ENCODE data around the gene ITPKB. TPM values are rescaled to one million over a fixed set of nuclear protein-coding genes. Genes with fewer than 3 reads are reported as not detected.

Gene ITPKB
- total RNA-seq, 2 experiments from 2014 or later = 30.7 to 30.8 TPM

- H3K36me3 Mint-ChIP-seq = peaks cover 37% of the 10 kb centered on the region
- peak; percentile 79 for DNase-seq
- H3K4me1 Mint-ChIP-seq = peaks cover 97% of the 10 kb centered on the region
- H3K4me3 Mint-ChIP-seq = peak overlapping the region; percentile 79
- no peaks in the 10 kb centered on the region for H3K27me3 Mint-ChIP-seq
- no peaks in the 10 kb centered on the region for H3K9me3 Mint-ChIP-seq
- H3K27ac Mint-ChIP-seq = peak overlapping the region; percentile 90
Observed at GRCh38 chr1:226679853-226680516, 59.1 kb downstream of the ITPKB start.

GRCh38 chr1:226679262-226679661 lies 59.8 kb downstream of the ITPKB start:
- Mint-ChIP-seq H3K4me1 (peaks cover 95% of the 10 kb centered on the region), H3K36me3 (peaks cover 34% of the 10 kb centered on the region), H3K27me3 (no peaks in the 10 kb centered on the region), H3K27ac (peak overlapping the region; percentile 90), H3K4me3 (peak overlapping the region; percentile 79), H3K9me3 (peaks cover 2% of the 10 kb centered on the region)
- DNase-seq = no peak

DNA sequence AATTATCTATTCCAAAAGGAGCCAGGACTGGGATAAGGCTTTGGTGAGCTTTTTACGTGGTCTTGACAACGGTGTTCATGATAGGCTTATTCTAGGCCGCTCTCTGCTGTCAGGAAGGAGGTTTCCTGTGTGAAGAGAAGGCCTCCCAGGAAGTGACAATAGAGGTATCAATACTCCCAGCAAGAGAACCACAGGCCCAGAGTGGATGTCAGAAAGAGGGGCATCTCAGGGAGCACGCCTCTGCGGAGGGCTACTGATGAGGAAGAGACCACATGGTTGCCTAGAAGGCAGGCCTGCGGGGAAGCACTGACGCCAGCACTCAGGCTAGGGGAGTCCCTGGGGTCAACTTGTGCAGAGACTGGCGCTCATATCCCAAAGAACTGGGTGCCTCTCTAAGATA lies 60.4 kb downstream of the ITPKB start:
- Mint-ChIP-seq H3K27ac (peak overlapping the region; percentile 90), H3K9me3 (peaks cover 2% of the 10 kb centered on the region), H3K36me3 (peaks cover 31% of the 10 kb centered on the region), H3K4me1 (peaks cover 93% of the 10 kb centered on the region), H3K27me3 (no peaks in the 10 kb centered on the region), H3K4me3 (peak overlapping the region; percentile 79)
- peak; percentile 71 for DNase-seq

- Mint-ChIP-seq H3K27ac (peak overlapping the region; percentile 90), H3K36me3 (peaks cover 28% of the 10 kb centered on the region), H3K27me3 (no peaks in the 10 kb centered on the region), H3K9me3 (peaks cover 2% of the 10 kb centered on the region), H3K4me1 (peaks cover 91% of the 10 kb centered on the region), H3K4me3 (peak overlapping the region; percentile 79)
- no peak for DNase-seq
Observed at GRCh38 chr1:226678251-226678650, 60.8 kb downstream of the ITPKB start.

DNA sequence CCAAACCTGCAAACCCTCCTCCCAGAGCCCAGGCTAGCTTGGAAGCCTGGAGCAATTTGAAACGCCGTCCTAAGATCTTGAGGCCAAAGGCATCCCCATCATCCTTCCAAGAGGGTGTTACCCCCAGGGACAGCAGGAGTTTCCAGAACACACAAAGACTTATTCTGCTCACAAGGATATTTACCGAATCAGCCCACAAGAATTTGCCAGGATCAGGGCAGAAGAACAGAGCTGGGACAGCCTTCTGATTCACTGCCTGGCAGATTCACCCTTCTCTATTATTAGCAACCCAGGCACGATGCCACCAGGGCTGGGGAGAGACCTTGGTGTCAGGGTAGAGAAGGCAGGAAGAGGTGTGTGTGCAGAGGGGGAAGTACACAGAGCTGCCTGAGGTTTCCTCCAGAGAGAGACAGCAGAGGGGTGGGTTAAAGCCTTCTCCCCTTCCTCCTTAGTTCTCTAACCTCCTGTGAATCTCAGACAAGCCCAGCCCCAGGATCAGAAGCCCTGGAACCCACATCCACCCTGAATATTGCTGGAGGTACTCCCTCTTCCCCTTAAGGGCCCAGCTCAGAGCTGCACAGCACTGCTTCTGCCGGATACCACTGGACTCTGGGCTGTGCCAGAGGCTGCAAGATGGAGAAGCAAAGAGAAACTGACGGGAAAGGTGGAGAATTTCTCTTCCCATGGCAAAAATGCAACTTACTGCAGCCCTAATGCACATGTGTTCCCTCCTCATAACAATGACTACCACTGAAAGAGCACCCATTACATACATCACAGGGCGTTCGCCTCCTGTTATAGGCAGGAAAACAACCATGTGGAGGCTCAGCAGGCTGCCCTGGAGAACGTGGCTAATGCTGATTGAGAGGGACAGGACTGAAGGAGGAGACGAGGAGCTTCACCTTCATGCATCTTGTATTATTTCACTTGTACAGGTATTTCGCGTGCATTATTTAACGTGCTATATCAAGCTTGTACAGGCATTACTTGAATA lies 61.8 kb downstream of the ITPKB start:
- H3K27me3 Mint-ChIP-seq = no peaks in the 10 kb centered on the region
- H3K9me3 Mint-ChIP-seq = peaks cover 2% of the 10 kb centered on the region
- DNase-seq = peak; percentile 70
- peak overlapping the region; percentile 72 for H3K4me3 Mint-ChIP-seq
- peak overlapping the region; percentile 90 for H3K27ac Mint-ChIP-seq
- H3K4me1 Mint-ChIP-seq = peaks cover 90% of the 10 kb centered on the region
- peaks cover 35% of the 10 kb centered on the region for H3K36me3 Mint-ChIP-seq

DNA sequence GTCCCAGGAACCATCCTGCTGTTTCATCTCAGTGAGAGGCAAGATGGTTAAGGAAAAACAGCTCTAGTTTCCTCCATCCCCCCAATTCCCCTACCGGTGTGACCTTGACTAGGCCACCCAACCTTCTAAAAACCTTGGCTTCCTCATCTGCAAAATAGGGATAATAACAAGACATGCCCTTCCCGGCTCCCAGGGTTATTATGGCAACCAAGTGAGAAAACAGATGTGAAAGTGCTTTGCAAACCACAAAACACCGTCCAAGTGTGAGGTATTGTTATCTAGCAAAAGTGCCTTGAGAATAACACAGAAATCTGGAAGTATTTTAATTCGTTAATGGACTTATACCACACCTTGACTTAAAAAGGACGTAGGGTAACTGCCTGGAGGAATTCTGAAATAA lies 62.7 kb downstream of the ITPKB start:
- Mint-ChIP-seq H3K4me1 (peaks cover 92% of the 10 kb centered on the region), H3K27ac (peak overlapping the region; percentile 90), H3K9me3 (peaks cover 2% of the 10 kb centered on the region), H3K27me3 (no peaks in the 10 kb centered on the region), H3K4me3 (peak overlapping the region; percentile 72), H3K36me3 (peaks cover 44% of the 10 kb centered on the region)
- DNase-seq = no peak

DNA sequence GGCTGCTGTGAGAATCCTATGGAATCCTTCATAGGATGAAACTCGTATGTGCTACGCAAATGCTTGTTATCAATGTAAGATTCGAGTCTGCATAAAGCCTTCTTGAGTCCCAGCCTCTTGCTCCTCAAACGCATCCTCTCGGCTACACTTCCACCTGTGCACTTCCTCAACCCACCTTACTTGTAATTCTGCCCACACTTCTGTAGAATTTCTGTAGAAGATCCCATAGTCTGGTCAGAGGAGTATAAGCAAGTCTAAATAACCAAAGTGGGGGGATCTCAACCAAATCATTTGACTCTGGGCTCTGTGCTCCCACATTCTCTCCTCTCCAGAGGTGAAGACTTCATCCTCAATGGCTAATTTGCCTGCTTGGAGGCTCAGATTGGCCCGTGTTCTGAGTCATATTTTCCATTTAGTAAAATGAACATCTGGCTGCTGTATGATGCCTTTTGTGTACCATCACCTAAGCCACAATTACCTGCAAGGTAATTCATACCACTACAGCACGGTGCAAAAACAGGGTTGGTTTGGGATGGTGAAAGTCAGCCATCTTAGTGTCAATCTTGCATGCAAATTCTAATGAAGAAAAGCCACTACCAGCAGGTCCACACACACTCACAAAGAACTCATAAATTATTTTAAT lies 63.2 kb downstream of the ITPKB start:
- DNase-seq = no peak
- peak overlapping the region; percentile 90 for H3K27ac Mint-ChIP-seq

GRCh38 chr1:226674892-226675714 lies 64.0 kb downstream of the ITPKB start:
- Mint-ChIP-seq H3K9me3 (peaks cover 2% of the 10 kb centered on the region), H3K4me3 (peak overlapping the region; percentile 72), H3K36me3 (peaks cover 46% of the 10 kb centered on the region), H3K4me1 (peaks cover 91% of the 10 kb centered on the region), H3K27me3 (no peaks in the 10 kb centered on the region), H3K27ac (peak overlapping the region; percentile 90)
- DNase-seq = peak; percentile 80

More for the DNA sequence above, 63.2 kb downstream of the ITPKB start:
- H3K4me1 Mint-ChIP-seq = peaks cover 92% of the 10 kb centered on the region
- H3K9me3 Mint-ChIP-seq = peaks cover 2% of the 10 kb centered on the region
- H3K36me3 Mint-ChIP-seq = peaks cover 45% of the 10 kb centered on the region
- no peaks in the 10 kb centered on the region for H3K27me3 Mint-ChIP-seq
- peak overlapping the region; percentile 72 for H3K4me3 Mint-ChIP-seq

- Mint-ChIP-seq H3K9me3 (peaks cover 2% of the 10 kb centered on the region), H3K36me3 (peaks cover 44% of the 10 kb centered on the region), H3K27me3 (no peaks in the 10 kb centered on the region), H3K27ac (peak overlapping the region; percentile 81), H3K4me3 (no peak overlapping the region), H3K4me1 (peaks cover 83% of the 10 kb centered on the region)
- DNase-seq = no peak
Observed at GRCh38 chr1:226672339-226672762, 66.7 kb downstream of the ITPKB start.

DNA sequence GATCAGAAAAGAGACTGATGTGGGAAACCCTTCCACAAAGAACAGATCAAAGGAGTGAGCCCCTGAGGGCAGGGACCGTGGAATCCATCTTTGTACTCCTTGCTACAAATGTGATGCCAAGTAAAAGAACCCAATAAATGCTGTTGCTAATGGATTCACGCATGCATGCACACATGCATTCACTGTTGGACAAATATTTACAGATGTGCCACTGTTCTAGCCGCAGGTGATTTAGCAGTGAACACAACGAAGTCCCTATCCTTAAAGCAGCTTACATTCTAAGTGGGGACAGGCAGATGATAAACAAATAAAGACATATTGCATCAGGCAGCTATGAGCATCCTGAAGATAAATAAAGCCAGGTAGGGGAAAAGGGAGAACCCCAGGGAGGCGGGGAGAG lies 67.8 kb downstream of the ITPKB start:
- Mint-ChIP-seq H3K4me3 (no peak overlapping the region), H3K27me3 (no peaks in the 10 kb centered on the region), H3K4me1 (peaks cover 83% of the 10 kb centered on the region), H3K9me3 (peaks cover 2% of the 10 kb centered on the region), H3K36me3 (peaks cover 46% of the 10 kb centered on the region), H3K27ac (peak overlapping the region; percentile 81)
- no peak for DNase-seq

- no peak for DNase-seq
- peaks cover 48% of the 10 kb centered on the region for H3K36me3 Mint-ChIP-seq
- H3K9me3 Mint-ChIP-seq = peaks cover 2% of the 10 kb centered on the region
- H3K4me1 Mint-ChIP-seq = peaks cover 83% of the 10 kb centered on the region
- no peaks in the 10 kb centered on the region for H3K27me3 Mint-ChIP-seq
- H3K27ac Mint-ChIP-seq = no peak overlapping the region
- no peak overlapping the region for H3K4me3 Mint-ChIP-seq
Observed at GRCh38 chr1:226670073-226670472, 69.0 kb downstream of the ITPKB start.

GRCh38 chr1:226668173-226668560 lies 70.9 kb downstream of the ITPKB start:
- Mint-ChIP-seq H3K4me1 (peaks cover 90% of the 10 kb centered on the region), H3K36me3 (peaks cover 41% of the 10 kb centered on the region), H3K4me3 (no peak overlapping the region), H3K27ac (peak overlapping the region; percentile 63), H3K9me3 (no peaks in the 10 kb centered on the region), H3K27me3 (no peaks in the 10 kb centered on the region)
- no peak for DNase-seq

GRCh38 chr1:226666692-226667091 lies 72.4 kb downstream of the ITPKB start:
- peaks cover 26% of the 10 kb centered on the region for H3K36me3 Mint-ChIP-seq
- no peak for DNase-seq
- peaks cover 89% of the 10 kb centered on the region for H3K4me1 Mint-ChIP-seq
- H3K27me3 Mint-ChIP-seq = no peaks in the 10 kb centered on the region
- no peaks in the 10 kb centered on the region for H3K9me3 Mint-ChIP-seq
- peak overlapping the region; percentile 82 for H3K27ac Mint-ChIP-seq
- H3K4me3 Mint-ChIP-seq = no peak overlapping the region

DNA sequence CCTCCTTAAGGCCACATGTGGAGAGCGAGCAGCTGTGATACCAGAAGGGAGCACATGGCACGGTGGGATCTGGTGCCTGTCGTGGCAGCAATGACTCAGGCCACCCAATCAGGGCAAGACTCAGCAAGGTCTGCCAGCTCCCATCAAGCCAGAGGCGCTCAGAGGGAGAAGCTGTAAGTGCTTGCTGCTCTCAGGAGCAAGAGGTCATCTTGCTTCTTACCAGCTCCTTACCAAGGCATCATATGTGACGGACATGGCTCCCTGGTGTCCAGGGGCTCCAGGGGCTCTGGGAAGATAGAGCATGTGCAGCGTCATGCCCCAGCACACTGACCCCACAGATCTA lies 72.9 kb downstream of the ITPKB start:
- no peak for DNase-seq
- Mint-ChIP-seq H3K9me3 (no peaks in the 10 kb centered on the region), H3K4me3 (peak overlapping the region; percentile 68), H3K36me3 (peaks cover 24% of the 10 kb centered on the region), H3K27me3 (no peaks in the 10 kb centered on the region), H3K4me1 (peaks cover 89% of the 10 kb centered on the region), H3K27ac (peak overlapping the region; percentile 82)

Measured in activated naive CD8-positive, alpha-beta T cell treated with anti-CD3 and anti-CD28 coated beads for 36 hours (primary cell).